H7 (cell line): ENCODE results near the gene THUMPD1. TPM values are rescaled to one million over a fixed set of nuclear protein-coding genes. Genes with fewer than 3 reads are reported as not detected.
"Not testable (repeated sequence)": the region's sequence is repeated elsewhere in the genome, so short reads cannot be mapped to it uniquely, and the experiment has no call there.

Experiments used
- DNase-seq: peaks from one replicate; pipeline ENCODE4 v3.0.0; 2012
- H3K27me3 ChIP-seq: 2 replicates; pipeline ENCODE4 v1.6.0; 2011; ENCODE audit warnings: mild to moderate bottlenecking, low read length; ENCODE audit not compliant: control insufficient read depth, insufficient read depth
- H3K36me3 ChIP-seq: replicated peaks from 2 replicates; pipeline ENCODE4 v1.5.1; 2011; ENCODE audit warnings: low read length; ENCODE audit not compliant: control insufficient read depth, insufficient read depth
- H3K4me3 ChIP-seq: 2 replicates; pipeline ENCODE4 v1.5.1; 2011; ENCODE audit warnings: low read depth, mild to moderate bottlenecking, control low read depth, low read length, moderate library complexity; ENCODE audit not compliant: insufficient read depth
- total RNA-seq: library from RNA; depleted of rRNA; stranded (reverse); fragments of >200 nt; shearing (Covaris generic); gene quantifications from 2 replicates; pipeline ENCODE4 v1.2.3, GENCODE V29; 2014

Gene THUMPD1
- total RNA-seq, 1 experiment from 2014 or later, result 62.0 TPM

DNA sequence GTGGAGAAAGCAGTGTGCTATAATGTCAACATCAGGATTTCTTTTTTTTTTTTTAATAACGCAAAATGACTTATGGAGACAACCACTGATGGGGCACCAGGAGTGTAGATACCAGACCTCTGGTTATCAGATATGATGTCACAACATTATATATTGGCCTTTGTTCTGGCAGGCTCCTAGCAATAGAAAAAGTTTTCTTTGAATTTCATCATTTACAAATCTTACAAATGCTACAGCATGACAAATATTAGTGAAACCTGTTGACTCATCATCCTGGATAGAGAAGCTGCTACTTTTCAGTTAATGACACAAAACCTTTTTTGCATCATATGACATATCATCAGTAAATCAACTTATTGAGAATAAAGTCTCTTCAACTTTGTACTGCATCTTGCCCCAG, 6.1 kb downstream of the THUMPD1 start:
- DNase-seq, result no peak
- peaks cover 22% of the 10 kb centered on the region for H3K36me3 ChIP-seq
- no peak overlapping the region for H3K4me3 ChIP-seq
- H3K27me3 ChIP-seq, result no peaks in the 10 kb centered on the region

DNA sequence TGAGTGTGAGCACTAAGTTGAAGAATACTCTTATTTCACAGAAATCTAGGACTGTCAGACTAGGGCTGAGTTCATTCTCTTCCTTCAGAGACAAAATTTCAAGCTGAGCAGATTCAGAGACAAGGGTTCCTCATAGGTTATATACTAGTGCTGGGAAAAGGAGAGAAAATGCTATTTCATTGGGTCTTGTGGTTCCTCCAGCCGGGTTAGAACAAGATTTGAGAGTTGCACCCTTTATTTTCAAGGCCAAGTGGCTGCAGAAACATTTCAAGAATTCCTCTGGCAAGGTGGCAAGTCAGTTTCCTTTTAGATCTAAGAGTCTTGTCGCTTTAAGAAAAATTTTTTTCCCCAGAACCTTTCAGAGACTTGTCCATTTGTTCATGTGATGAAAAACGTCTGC, 6.8 kb downstream of the THUMPD1 start:
- H3K36me3 ChIP-seq, result peaks cover 22% of the 10 kb centered on the region
- no peak for DNase-seq
- H3K27me3 ChIP-seq, result no peaks in the 10 kb centered on the region
- no peak overlapping the region for H3K4me3 ChIP-seq

DNA sequence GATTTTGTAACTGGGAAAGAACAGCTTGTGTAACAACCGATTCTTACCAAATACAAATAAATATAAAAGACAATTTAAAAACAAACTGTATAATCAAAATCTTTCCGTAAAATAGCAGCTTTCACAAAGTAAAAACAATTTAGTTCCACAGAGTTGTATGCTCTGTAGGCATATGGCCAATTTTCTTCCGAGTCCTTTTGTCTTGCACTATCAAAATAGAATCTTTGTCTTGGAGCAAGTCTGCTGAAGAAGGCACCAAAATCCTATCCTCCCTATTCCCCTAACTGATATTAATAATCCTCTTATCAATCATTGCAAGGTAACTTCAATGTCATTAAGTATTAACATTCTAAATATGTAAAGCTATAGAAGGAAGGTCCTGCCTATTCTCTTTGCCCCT, 7.6 kb downstream of the THUMPD1 start:
- no peaks in the 10 kb centered on the region for H3K27me3 ChIP-seq
- peaks cover 22% of the 10 kb centered on the region for H3K36me3 ChIP-seq
- no peak for DNase-seq
- H3K4me3 ChIP-seq, result no peak overlapping the region

DNA sequence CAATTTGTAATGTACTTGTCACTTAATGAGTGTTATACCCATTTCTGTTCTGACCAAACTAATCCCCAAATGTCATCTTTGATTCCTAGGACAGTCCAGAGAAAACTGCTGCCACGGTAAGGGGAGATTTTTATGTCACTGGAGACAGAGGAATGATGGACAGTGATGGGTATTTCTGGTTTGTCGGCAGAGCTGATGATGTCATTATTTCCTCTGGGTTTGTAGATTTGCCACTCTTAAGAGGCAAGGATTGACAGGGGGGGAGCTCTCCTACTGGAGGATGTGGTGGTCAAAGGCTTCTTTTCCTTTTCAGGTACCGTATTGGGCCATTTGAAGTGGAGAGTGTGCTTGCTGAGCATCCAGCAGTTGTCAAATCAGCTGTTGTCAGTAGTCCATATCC, 12.5 kb downstream of the THUMPD1 start:
- Histone ChIP-seq H3K27me3 (no peaks in the 10 kb centered on the region), H3K4me3 (no peak overlapping the region), H3K36me3 (no peaks in the 10 kb centered on the region)
- DNase-seq, result no peak

DNA sequence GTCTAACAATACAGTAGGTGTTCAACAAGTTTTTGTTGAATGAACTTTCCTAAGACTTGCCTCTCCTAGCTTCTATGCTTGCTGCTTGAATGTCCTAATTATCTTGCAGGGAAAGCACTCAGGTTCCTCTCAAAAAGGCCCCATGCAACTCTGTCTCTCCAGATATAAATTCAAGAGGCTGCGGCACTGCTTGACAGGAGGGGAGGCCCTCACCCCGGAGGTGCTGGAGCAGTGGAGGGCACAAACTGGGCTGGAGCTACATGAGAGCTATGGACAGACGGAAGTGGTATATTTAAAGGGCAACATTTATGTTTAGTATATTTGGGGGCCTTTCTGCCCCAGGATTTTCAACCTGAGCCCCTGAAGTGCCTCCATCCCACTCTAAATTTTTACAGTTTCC, 14.4 kb downstream of the THUMPD1 start:
- H3K36me3 ChIP-seq, result no peaks in the 10 kb centered on the region
- no peak overlapping the region for H3K4me3 ChIP-seq
- no peaks in the 10 kb centered on the region for H3K27me3 ChIP-seq
- no peak for DNase-seq

DNA sequence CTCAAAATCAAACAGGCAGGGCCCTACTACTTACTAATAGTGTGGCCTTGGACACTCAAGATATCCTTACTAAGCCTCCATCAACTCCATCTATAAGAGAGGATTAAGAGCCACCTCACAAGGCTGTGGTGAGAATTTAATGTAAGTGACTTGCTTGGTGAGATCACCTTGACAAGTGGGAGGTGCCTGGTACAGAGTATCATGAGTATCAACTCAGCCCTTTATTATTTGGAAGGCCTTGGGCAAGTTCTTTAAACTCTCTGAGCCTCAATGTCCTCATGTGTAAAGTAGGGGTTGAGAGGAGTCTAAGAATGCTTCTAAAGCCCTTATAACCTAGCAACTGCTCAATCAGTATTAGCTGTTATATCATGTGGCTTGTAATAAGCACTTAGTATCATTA, 15.0 kb downstream of the THUMPD1 start:
- no peak overlapping the region for H3K4me3 ChIP-seq
- no peaks in the 10 kb centered on the region for H3K27me3 ChIP-seq
- H3K36me3 ChIP-seq, result no peaks in the 10 kb centered on the region
- no peak for DNase-seq

DNA sequence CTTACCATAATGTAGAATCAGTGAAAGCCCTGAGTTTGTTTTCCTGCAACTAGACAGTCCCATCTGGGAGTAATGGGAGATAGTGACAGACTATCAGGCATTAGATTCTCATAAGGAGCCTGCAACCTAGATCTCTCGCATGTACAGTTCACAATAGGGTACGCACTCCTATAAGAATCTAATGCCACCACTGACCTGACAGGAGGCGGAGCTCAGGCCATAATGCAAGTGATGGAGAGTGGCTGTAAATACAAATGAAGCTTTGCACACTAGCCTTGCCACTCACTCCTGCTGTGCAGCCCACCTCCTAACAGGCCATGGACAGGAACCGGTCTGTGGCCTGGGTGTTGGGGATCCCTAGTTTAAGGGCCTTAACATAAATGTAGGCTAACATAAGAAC, 21.4 kb downstream of the THUMPD1 start:
- no peak overlapping the region for H3K4me3 ChIP-seq
- no peaks in the 10 kb centered on the region for H3K27me3 ChIP-seq
- no peak for DNase-seq
- no peaks in the 10 kb centered on the region for H3K36me3 ChIP-seq

DNA sequence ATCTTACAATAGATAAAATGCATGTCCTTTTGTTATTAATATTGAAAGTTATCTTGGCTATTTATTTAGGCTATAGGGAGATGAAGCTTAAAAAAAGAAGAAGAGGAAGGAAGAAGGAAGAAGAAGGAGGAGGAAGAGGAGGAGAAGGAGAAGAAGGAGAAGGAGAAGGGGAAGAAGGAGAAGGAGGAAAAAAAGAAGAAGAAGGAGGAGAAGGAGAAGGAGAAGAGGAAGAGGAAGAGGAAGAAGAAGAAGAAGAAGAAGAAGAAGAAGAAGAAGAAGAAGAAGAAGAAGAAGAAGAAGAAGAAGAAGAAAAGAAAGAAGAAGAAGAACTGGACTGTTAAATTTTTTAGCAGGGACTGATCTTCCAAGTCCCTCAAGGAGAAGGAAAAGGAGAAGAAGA, 23.9 kb downstream of the THUMPD1 start:
- not testable (repeated sequence) for H3K4me3 ChIP-seq, H3K36me3 ChIP-seq, H3K27me3 ChIP-seq, DNase-seq

DNA sequence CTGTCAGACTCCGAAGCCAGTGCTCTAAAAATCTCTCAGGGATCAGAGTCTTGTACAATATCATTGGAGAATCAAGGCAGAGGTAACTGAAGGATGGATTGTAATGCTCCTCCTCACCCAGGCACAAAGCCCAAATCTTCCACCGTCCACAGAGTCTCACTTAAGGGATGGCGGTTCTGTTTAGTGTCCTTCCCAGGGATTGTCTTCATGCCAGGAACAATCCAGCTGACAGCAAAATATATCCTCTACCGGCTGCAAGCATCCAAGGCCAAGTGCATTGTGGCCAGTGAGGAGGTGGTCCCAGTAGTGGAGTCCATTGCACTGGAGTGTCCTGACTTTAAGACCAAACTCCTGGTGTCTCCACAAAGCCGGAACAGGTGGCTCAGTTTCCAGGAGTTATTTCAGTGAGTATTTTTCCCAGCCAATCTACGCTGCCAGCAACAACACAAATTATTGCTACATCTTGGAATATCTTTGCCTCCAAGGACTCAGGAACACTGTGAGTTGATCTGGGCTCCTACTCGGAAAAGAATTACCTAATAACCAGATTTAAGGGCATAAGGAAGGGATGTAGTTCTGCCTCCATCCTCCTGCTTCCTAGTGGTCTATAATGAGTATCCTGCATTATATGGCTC, 30.2 kb downstream of the THUMPD1 start:
- H3K4me3 ChIP-seq, result no peak overlapping the region
- no peak for DNase-seq
- H3K27me3 ChIP-seq, result no peaks in the 10 kb centered on the region
- no peaks in the 10 kb centered on the region for H3K36me3 ChIP-seq

DNA sequence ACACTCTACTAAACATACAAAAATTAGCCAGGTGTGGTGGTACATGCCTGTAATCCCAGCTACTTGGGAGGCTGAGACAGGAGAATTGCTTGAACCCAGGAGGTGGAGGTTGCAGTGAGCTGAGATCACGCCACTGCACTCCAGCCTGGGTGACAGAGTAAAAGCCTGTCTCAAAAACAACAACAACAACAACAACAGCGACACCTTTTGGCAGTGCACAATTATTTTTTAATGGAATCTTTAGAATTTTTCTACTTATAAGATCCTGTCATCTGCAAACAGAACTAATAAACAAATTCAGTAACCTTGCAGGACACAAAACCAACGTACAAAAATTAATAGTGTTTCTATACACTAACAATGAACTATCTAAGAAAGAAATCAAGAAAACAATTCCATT, 33.5 kb downstream of the THUMPD1 start:
- H3K36me3 ChIP-seq, H3K4me3 ChIP-seq, H3K27me3 ChIP-seq, DNase-seq: not testable (repeated sequence)

DNA sequence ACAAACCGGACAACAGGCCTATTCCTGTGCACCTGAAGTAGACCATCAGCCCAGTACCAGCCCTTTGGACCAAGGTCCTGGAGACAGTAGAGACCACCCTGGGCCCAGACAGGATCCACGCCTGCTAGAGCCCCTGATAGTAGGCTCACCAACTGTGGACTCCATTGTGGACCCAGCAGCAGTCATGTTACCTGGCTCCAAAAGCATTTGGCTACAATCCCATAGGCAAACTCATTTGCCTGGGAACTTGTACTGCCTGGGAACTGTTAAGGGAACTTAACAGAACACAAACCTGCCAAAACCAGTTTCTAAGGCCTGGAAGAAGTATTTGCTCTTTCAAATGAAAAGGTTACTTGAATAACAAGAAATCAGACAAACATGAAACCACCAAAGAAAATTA, 34.2 kb downstream of the THUMPD1 start:
- no peak for DNase-seq
- Histone ChIP-seq H3K4me3 (no peak overlapping the region), H3K36me3 (no peaks in the 10 kb centered on the region), H3K27me3 (no peaks in the 10 kb centered on the region)

DNA sequence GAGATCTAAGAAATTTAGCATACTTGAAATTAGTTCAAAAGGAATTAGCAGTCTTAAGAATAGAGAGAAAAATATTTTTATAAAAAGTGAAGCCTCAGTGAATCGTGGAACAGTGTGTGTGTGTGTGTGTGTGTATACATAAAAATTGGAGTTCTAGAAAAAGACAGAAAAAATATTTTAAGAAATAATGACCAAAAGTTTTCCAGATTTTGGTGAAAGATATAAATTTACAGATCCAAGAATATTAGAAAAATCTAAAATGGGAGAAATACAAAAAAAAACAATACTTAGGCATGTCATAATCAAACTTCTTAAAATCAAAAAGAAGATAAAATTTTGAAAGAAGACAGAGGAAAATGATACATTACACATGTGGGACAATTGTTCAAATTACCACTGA, 35.6 kb downstream of the THUMPD1 start:
- DNase-seq, H3K27me3 ChIP-seq, H3K4me3 ChIP-seq, H3K36me3 ChIP-seq: not testable (repeated sequence)

DNA sequence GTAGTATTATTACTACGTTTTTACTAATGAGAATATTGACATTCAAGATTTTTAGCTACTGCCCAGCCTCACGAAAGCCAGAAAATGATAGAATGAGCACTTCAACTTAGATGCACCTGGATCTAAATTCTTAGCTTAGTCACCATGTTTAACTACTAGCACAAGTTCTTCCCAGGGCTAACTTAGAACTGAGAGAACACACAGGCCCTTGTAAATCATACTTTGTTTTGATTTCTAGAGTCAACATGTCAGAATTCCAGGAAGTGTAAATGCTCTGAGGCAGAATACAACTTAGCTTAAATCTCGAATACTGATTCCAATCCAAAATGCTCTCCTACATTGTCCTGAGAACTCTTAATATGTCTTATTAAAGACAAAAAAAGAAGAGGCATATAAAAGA, 37.3 kb downstream of the THUMPD1 start:
- no peak overlapping the region for H3K4me3 ChIP-seq
- DNase-seq, result no peak
- H3K36me3 ChIP-seq, result no peaks in the 10 kb centered on the region
- H3K27me3 ChIP-seq, result no peaks in the 10 kb centered on the region

DNA sequence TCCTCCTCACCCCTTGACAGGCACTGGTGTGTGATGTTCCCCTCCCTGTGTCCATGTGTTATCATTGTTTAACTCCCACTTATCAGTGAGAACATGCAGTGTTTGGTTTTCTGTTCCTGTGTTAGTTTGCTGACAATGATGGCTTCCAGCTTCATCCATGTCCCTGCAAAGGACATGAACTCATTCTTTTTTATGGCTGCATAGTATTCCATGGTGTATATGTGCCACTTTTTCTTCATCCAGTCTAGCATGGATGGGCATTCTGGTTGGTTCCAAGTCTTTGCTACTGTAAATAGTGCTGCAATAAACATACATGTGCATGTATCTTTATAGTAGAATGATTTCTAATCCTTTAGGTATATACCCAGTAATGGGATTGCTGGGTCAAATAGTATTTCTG, 39.9 kb downstream of the THUMPD1 start:
- H3K27me3 ChIP-seq, H3K4me3 ChIP-seq, H3K36me3 ChIP-seq, DNase-seq: not testable (repeated sequence)

DNA sequence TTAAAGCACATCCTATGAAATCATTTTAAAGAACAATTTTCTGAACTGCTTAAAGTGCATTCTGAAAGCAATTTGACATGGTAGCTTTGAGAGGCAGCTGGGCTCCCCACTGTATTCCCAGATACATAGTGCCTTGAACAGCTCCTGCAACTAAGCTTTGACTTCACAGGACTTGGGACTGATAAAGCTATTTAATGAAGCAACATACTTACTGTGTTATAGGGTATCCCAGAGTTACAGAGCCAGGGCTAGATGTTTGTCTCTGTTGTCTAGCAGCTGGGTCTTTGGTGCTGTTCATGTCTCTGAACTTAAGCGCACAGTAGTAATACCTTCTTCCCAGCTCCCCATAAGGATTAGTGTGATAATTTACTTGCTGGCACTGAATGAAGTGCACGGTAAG, 45.0 kb downstream of the THUMPD1 start:
- Histone ChIP-seq H3K27me3 (no peaks in the 10 kb centered on the region), H3K4me3 (no peak overlapping the region), H3K36me3 (no peaks in the 10 kb centered on the region)
- no peak for DNase-seq

DNA sequence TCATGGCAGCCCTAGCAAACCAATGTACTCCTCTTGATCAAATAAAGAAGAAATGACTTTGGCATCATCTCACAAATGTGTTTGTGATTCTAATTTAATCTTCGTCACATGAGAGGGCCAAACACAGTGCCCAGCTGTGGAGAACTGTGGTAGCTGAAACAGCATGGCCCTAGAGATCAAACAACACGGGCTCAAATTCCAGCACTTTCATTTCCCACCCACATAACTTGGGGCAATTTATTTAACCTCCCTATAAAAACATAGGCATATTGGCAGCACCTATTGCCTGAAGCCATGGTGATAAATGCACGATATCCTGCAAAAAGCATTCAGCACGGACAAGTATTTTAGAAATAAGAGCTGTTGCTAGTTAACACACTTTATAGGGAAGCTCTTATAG, 46.6 kb downstream of the THUMPD1 start:
- no peaks in the 10 kb centered on the region for H3K36me3 ChIP-seq
- H3K4me3 ChIP-seq, result no peak overlapping the region
- no peak for DNase-seq
- H3K27me3 ChIP-seq, result no peaks in the 10 kb centered on the region
